ENCODE results near the gene RBM47.

GRCh38 chr4:40571208-40571607, 58.5 kb downstream of the RBM47 start:
- TF ChIP-seq POLR2A (IDR thresholded peaks at IDR 0.05) = no peak
- TF ChIP-seq, protein P1, sequence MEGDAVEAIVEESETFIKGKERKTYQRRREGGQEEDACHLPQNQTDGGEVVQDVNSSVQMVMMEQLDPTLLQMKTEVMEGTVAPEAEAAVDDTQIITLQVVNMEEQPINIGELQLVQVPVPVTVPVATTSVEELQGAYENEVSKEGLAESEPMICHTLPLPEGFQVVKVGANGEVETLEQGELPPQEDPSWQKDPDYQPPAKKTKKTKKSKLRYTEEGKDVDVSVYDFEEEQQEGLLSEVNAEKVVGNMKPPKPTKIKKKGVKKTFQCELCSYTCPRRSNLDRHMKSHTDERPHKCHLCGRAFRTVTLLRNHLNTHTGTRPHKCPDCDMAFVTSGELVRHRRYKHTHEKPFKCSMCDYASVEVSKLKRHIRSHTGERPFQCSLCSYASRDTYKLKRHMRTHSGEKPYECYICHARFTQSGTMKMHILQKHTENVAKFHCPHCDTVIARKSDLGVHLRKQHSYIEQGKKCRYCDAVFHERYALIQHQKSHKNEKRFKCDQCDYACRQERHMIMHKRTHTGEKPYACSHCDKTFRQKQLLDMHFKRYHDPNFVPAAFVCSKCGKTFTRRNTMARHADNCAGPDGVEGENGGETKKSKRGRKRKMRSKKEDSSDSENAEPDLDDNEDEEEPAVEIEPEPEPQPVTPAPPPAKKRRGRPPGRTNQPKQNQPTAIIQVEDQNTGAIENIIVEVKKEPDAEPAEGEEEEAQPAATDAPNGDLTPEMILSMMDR (IDR thresholded peaks at IDR 0.05) = no peak

All from Peyer's patch (tissue), 4 donors.